Ovary (tissue), 3 donors: ENCODE measurements around the gene EYS.

ENCODE experiments used
- POLR2A ChIP-seq: fragments of 450-650 bp; IDR thresholded peaks from one replicate; pipeline ENCODE4 v1.6.1; 2017; ENCODE audit warnings: antibody characterized with exemption, mild to moderate bottlenecking, moderate library complexity
- TF ChIP-seq, protein P1 (sequence below), 3 donors: fragments of 450-650 bp in 2 of 3; fragments of 200-600 bp in 1 of 3; IDR thresholded peaks; one replicate each; pipeline versions ENCODE4 v1.5.1 to v1.8.0; 2016 to 2022; ENCODE audit warnings: antibody characterized with exemption in 3 of 3, mild to moderate bottlenecking in 1 of 3
- donor health status: DM: no; HTN: no; CAD: no.

DNA sequence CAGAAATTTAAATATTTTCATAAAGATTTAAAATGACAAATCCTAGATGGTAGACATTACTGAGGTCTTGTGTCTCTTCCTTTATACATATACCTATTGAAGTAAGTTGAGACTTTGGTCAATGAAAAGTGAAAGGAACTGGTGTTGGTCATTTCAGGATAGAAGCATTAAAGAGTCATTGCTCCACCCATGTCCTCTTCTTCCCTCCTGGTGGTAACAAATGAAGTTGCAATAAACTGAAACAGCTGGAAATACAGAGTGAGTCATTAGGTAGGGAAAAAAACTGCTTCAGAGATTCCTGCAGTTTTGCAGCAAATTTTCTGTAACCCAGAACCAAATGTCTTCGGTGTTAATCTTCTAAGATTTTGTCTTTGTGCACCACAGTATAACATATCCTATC lies 448.0 kb downstream of the EYS start:
- TF ChIP-seq POLR2A = no peak
- TF ChIP-seq, protein P1, sequence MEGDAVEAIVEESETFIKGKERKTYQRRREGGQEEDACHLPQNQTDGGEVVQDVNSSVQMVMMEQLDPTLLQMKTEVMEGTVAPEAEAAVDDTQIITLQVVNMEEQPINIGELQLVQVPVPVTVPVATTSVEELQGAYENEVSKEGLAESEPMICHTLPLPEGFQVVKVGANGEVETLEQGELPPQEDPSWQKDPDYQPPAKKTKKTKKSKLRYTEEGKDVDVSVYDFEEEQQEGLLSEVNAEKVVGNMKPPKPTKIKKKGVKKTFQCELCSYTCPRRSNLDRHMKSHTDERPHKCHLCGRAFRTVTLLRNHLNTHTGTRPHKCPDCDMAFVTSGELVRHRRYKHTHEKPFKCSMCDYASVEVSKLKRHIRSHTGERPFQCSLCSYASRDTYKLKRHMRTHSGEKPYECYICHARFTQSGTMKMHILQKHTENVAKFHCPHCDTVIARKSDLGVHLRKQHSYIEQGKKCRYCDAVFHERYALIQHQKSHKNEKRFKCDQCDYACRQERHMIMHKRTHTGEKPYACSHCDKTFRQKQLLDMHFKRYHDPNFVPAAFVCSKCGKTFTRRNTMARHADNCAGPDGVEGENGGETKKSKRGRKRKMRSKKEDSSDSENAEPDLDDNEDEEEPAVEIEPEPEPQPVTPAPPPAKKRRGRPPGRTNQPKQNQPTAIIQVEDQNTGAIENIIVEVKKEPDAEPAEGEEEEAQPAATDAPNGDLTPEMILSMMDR (IDR thresholded peaks at IDR 0.05) = no peak
